VCaP (cell line): ENCODE measurements around the gene APCDD1L.

Experiments
- H3K27ac ChIP-seq: fragments of 450-650 bp; 2 replicates; pipeline ENCODE4 v1.5.1; 2017
- TF ChIP-seq, protein P1 (sequence below): fragments of 450-650 bp; conservative IDR thresholded peaks from 2 replicates; pipeline ENCODE4 v1.5.1; 2017; ENCODE audit warnings: mild to moderate bottlenecking, moderate library complexity

Gene APCDD1L

DNA sequence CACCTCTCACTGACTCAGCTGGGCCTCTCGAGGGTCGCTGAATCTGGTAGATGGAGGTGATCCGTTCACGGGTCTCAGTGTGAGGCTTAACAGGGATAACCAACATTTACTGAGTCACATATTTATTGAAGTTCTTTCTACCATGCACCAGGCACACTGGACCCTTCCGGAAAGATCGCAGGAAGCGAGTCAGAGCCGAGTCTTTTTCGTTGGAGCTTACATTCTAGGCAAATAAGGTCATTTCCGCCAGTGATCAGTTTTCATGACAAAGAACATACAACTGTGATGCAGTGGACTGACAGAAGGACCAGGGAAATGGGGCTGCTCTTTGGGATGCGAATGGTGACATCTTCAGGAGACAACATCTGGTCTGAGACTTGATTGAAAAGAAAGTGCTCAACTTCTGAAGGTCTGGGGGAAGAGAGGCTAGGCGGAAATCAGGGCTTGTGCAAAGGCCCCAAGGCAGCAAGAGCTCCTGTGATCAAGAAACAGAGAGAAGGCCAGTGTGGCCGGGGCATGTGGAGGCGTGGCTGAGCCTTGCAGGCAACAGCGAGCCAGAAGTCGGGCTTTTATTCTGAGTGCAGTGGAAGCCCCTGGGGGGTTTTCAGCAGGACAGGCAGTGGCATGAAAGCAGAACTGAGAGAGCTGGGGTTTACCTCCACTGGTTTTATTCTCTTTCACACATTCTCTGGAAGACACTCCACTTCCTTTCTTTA lies 56.7 kb downstream of the APCDD1L start:
- TF ChIP-seq, protein P1, sequence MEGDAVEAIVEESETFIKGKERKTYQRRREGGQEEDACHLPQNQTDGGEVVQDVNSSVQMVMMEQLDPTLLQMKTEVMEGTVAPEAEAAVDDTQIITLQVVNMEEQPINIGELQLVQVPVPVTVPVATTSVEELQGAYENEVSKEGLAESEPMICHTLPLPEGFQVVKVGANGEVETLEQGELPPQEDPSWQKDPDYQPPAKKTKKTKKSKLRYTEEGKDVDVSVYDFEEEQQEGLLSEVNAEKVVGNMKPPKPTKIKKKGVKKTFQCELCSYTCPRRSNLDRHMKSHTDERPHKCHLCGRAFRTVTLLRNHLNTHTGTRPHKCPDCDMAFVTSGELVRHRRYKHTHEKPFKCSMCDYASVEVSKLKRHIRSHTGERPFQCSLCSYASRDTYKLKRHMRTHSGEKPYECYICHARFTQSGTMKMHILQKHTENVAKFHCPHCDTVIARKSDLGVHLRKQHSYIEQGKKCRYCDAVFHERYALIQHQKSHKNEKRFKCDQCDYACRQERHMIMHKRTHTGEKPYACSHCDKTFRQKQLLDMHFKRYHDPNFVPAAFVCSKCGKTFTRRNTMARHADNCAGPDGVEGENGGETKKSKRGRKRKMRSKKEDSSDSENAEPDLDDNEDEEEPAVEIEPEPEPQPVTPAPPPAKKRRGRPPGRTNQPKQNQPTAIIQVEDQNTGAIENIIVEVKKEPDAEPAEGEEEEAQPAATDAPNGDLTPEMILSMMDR, result no peak
- H3K27ac ChIP-seq, result no peak overlapping the region

DNA sequence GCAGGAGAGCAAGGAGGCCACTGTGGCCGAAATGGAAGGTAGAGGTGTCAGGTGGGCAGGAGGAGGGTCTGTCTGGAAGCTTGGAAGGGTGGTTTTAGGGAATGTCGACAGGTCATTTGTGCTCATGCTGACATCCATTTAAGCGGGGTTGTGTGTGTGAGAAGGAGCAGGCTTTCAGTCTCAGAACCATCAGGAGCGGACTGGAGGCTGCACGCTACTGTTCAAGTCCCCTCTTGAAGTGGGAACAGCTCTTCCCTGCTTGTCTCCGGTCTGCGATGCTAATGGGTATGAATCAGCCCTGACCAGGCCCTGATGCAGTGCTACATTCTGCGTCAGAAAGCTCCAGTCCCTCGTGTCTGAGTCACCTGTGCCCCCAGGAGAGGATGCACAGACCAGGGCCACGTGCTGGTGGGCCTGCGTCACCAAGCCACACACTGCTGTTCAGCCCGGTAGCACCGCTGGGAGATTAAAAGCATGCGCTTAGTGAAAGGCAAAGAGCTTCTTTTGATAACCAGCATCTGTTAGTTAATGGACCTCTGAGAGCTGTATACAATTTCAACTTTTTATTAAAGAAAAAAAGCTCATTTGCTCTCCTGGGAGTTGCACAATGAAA lies 58.0 kb downstream of the APCDD1L start:
- H3K27ac ChIP-seq, result no peak overlapping the region
- TF ChIP-seq, protein P1, result no peak

DNA sequence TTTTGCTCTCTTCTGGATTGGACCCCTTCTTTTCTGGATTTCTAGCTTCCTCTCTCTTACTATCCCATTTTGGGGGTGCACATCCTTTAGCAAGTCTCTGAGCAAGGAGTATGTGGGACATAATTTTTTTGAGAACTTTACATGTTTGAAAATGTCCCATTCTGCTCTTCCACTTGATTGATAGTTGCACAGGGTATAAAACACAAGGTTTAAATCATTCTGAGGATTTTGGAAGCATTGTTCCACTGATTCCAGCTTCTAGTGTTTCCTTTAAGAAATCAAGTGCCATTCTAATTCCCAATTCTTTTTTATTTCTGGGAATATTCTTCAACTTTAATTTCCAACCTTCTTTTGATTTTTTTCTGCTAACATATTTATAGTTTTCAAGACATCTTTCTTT lies 60.7 kb downstream of the APCDD1L start:
- no peak overlapping the region for H3K27ac ChIP-seq
- TF ChIP-seq, protein P1, result no peak

DNA sequence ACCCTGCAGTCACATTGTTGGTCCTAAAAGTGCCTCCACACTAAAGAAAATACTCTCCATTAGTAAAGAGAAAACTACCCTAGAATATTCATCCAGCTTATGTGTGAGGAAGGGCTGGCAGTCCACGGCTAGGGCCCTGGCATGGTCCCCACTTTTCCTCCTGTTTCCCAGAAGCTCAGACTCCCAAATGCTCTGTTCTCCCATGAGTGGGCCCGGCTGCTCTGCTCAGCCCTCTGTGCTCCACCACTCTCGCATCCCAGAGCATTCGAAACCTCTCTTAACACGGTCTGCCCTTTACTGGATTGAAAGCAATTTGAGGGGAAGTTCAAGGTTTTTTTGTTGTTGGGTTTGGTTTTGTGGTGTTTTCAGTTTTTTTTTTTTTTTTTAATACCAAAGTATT lies 61.8 kb downstream of the APCDD1L start:
- no peak overlapping the region for H3K27ac ChIP-seq
- TF ChIP-seq, protein P1, result no peak

DNA sequence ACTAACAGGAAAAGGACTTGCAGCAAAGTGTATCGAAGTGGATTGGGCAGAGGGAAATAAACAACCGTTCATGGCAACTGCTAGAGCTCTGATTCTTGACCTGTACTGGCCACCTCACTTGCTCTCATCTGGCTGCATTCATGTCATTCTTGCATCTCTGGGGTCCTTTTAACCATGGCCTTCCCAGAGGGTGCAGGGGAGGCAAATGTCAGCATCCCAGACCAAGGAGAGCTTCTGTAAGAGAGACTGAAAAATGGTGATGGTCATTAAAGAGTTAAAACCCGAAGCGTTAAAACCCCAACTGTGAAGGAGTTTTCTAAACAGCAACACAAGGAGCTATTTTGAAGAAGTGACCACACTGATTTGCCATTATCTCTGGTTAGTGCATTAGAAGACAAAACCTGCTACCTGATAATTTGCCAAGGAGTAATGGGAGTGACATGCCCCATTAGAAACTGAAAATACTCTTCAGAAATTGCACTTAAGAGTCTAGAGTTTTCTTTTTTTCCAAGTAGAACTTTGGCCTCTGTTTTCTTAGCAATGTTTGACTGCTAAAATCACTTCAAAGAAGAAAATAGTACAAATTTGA lies 62.4 kb downstream of the APCDD1L start:
- H3K27ac ChIP-seq, result no peak overlapping the region
- TF ChIP-seq, protein P1, result no peak

DNA sequence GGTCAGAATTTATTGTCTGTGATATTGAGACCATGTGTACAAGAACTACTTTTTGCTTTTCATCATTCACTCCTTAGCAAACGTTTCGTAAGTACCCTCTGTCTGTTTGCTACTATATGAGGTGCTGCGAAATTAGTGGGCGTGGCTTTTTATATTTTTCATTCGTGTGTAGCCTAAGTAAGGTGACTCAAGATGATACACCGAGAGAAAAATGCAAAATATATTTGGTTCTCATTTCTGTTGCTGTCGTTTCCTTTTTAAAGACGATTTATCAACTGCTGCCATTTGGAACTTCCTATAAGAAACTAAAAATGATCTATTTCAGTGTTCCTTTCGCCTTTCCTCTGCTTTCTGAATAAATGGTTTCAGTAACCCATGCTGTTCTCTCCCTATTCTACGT lies 64.9 kb downstream of the APCDD1L start:
- TF ChIP-seq, protein P1, result no peak
- no peak overlapping the region for H3K27ac ChIP-seq

DNA sequence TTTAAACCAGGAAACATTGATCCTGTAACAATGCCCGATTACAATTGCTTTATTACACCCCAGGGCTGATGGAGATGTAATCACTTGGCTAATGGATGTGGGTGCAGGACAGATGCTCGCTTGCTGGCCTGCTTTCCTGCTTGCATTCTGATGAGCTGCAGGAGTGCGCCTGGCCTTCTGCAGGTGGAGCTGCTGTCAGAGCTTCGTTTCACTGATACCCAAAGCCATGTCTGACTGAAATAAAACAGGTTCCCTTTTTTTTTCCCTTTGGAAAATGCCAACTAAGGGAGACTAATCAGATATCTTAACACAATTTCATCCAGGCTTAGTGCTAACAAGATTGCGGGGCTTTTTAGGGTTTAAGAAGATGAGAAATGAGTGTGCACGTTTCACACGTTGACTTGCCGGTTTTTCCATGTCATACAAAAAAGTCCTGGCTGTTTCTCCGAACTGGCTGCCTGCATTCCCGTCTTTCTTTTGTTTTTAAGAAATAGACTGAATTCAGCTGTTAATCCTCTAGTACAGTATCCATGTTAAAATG lies 65.4 kb downstream of the APCDD1L start:
- TF ChIP-seq, protein P1, result no peak
- H3K27ac ChIP-seq, result no peak overlapping the region; the same call in 1 of the 2 replicates
